ENCODE results near the gene SDR42E1.

Gene SDR42E1

DNA sequence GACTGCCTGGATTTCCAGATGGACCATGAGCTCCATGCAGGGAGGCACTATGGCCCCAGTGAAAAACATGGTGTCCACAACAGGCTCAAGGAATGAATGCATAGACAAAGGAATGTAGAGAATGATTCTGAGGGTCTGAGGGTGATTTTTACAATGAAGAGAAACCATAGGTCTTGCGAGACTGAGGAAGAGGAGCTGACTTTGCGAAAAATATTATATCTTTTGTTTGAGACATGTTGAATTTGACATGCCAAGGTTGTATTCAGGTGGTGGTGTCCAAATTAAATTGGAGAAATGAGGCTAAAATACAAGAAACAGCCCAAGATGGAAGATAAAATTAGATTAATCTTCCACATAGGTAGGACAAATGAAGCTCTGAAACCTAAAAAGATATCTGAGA is 36.5 kb upstream of the SDR42E1 start:
- no peak for TF ChIP-seq TAF1 (IDR thresholded peaks at IDR 0.05; ENCODE audit: borderline replicate concordance, insufficient read depth, low read length)
- no peak for TF ChIP-seq REST (IDR thresholded peaks at IDR 0.05; ENCODE audit: insufficient read depth in 1 of 2, low read depth in 2 of 2, low read length in 2 of 2)
- no peak for TF ChIP-seq POLR2AphosphoS5 (IDR thresholded peaks at IDR 0.05; ENCODE audit: low read depth, low read length)
- no peak for TF ChIP-seq SIN3A (IDR thresholded peaks at IDR 0.05; ENCODE audit: borderline replicate concordance, insufficient read depth, low read length)
- no peak for TF ChIP-seq FOXP2 (optimal IDR thresholded peaks at IDR 0.05; ENCODE audit: borderline replicate concordance, extremely low read depth, extremely low read length, insufficient read depth)

GRCh38 chr16:82047374-82047773 is 36.1 kb upstream of the SDR42E1 start:
- TF ChIP-seq REST (IDR thresholded peaks at IDR 0.05; ENCODE audit: insufficient read depth in 1 of 2, low read depth in 2 of 2, low read length in 2 of 2) (no peak), TAF1 (IDR thresholded peaks at IDR 0.05; ENCODE audit: borderline replicate concordance, insufficient read depth, low read length) (no peak), FOXP2 (optimal IDR thresholded peaks at IDR 0.05; ENCODE audit: borderline replicate concordance, extremely low read depth, extremely low read length, insufficient read depth) (no peak), POLR2AphosphoS5 (IDR thresholded peaks at IDR 0.05; ENCODE audit: low read depth, low read length) (no peak), SIN3A (IDR thresholded peaks at IDR 0.05; ENCODE audit: borderline replicate concordance, insufficient read depth, low read length) (no peak)

- no peak for TF ChIP-seq FOXP2 (optimal IDR thresholded peaks at IDR 0.05; ENCODE audit: borderline replicate concordance, extremely low read depth, extremely low read length, insufficient read depth)
- no peak for TF ChIP-seq TAF1 (IDR thresholded peaks at IDR 0.05; ENCODE audit: borderline replicate concordance, insufficient read depth, low read length)
- no peak for TF ChIP-seq SIN3A (IDR thresholded peaks at IDR 0.05; ENCODE audit: borderline replicate concordance, insufficient read depth, low read length)
Observed at GRCh38 chr16:82046941-82047340, 35.7 kb upstream of the SDR42E1 start.

GRCh38 chr16:82046541-82046940 is 35.3 kb upstream of the SDR42E1 start:
- TF ChIP-seq SIN3A (IDR thresholded peaks at IDR 0.05; ENCODE audit: borderline replicate concordance, insufficient read depth, low read length) (no peak), TAF1 (IDR thresholded peaks at IDR 0.05; ENCODE audit: borderline replicate concordance, insufficient read depth, low read length) (no peak), FOXP2 (optimal IDR thresholded peaks at IDR 0.05; ENCODE audit: borderline replicate concordance, extremely low read depth, extremely low read length, insufficient read depth) (no peak), REST (IDR thresholded peaks at IDR 0.05; ENCODE audit: insufficient read depth in 1 of 2, low read depth in 2 of 2, low read length in 2 of 2) (no peak), POLR2AphosphoS5 (IDR thresholded peaks at IDR 0.05; ENCODE audit: low read depth, low read length) (no peak)

- TF ChIP-seq TAF1 (IDR thresholded peaks at IDR 0.05; ENCODE audit: borderline replicate concordance, insufficient read depth, low read length) (no peak), POLR2AphosphoS5 (IDR thresholded peaks at IDR 0.05; ENCODE audit: low read depth, low read length) (no peak), SIN3A (IDR thresholded peaks at IDR 0.05; ENCODE audit: borderline replicate concordance, insufficient read depth, low read length) (no peak), REST (IDR thresholded peaks at IDR 0.05; ENCODE audit: insufficient read depth in 1 of 2, low read depth in 2 of 2, low read length in 2 of 2) (no peak), FOXP2 (optimal IDR thresholded peaks at IDR 0.05; ENCODE audit: borderline replicate concordance, extremely low read depth, extremely low read length, insufficient read depth) (no peak)
Observed at GRCh38 chr16:82045465-82045864, 34.2 kb upstream of the SDR42E1 start.

All from PFSK-1 (cell line).